ENCODE results near the gene CSNK2A2. TPM values are rescaled to one million over a fixed set of nuclear protein-coding genes. Genes with fewer than 3 reads are reported as not detected.

Gene CSNK2A2
- total and polyA plus RNA-seq, 2 of the 8 experiments (the other 6 are each of a cell fraction or from before 2014, with no cell fraction given), result 37.9 to 128 TPM

DNA sequence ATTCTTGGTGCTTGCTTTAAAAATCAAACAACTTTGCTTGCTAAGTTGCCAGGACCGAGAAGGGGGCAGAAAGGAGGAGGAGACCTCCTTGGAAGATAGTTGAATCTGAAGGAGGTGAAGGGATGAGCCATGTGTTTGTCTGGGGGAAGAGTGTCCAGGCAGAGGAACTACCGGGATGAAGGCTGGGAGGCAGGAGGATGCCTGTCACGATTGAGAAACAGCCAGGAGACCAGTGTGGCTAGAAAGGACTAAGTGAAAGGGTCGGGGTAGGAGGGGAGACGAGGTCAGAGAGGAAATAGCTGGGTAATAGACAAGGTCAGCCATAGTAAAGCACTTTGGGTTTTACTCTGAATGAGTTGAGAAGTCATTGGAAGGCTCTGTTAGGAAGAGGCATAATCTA lies 38.9 kb upstream of the CSNK2A2 start:
- no peak overlapping the region for H3K56ac ChIP-seq (replicated peaks; ENCODE audit: insufficient read length, low read depth, low read length)
- no peak overlapping the region for H2AK5ac ChIP-seq (ENCODE audit: low read depth, low read length)
- H2AFZ ChIP-seq (ENCODE audit: low read length), result peak overlapping the region; percentile 91
- H3K9me3 ChIP-seq (ENCODE audit: insufficient read depth in 2 of 2, low read depth in 1 of 2, low read length in 1 of 2), result no peaks in the 10 kb centered on the region
- no peaks in the 10 kb centered on the region for H3K79me2 ChIP-seq (ENCODE audit: control insufficient read depth in 1 of 2, insufficient read depth in 2 of 2, low read length in 2 of 2)
- H3K27ac ChIP-seq (ENCODE audit: low read depth, low read length), result peak overlapping the region; percentile 10; the same call in 1 of the 2 replicates
- peaks cover 11% of the 10 kb centered on the region for H3K23me2 ChIP-seq (ENCODE audit: low read depth, low read length)
- TF ChIP-seq CBX5 (IDR thresholded peaks at IDR 0.05; ENCODE audit: low read depth, low read length) (no peak), TAF1 (IDR thresholded peaks at IDR 0.05; ENCODE audit: low read depth, low read length) (no peak), NANOG (IDR thresholded peaks at IDR 0.05; ENCODE audit: insufficient read depth, low read depth, low read length, poor library complexity, severe bottlenecking) (no peak), KDM1A (IDR thresholded peaks at IDR 0.05; ENCODE audit: borderline replicate concordance, low read length) (no peak), SUZ12 (IDR thresholded peaks at IDR 0.05; ENCODE audit: low read length) (no peak), EP300 (IDR thresholded peaks at IDR 0.05; ENCODE audit: borderline replicate concordance in 1 of 2, low read depth in 2 of 2, low read length in 2 of 2) (no peak), POLR2A (IDR thresholded peaks at IDR 0.05; ENCODE audit: control extremely low read depth in 1 of 2, low read depth in 2 of 2, low read length in 2 of 2) (peak in 1 of 2 experiments; percentile 3; a peak in 1 of 3 replicates)
- TF ChIP-seq, protein P1, sequence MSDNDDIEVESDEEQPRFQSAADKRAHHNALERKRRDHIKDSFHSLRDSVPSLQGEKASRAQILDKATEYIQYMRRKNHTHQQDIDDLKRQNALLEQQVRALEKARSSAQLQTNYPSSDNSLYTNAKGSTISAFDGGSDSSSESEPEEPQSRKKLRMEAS (IDR thresholded peaks at IDR 0.05), result no peak
- no peak overlapping the region for H4K8ac ChIP-seq (ENCODE audit: extremely low read depth, insufficient read depth, low read length)
- H2BK120ac ChIP-seq (replicated peaks; ENCODE audit: low read depth, low read length), result no peak overlapping the region
- DNase-seq (ENCODE audit: low read depth in 1 of 2, low spot score in 2 of 2), result peak in 1 of 2 experiments; percentile 56
- peak overlapping the region in 1 of 4 experiments; percentile 50; a peak in 1 of 7 replicates for H3K9ac ChIP-seq (replicated peaks in 1 of 4; ENCODE audit: extremely low read depth in 1 of 4, low read depth in 3 of 4, low read length in 3 of 4)
- no peak overlapping the region for H3K14ac ChIP-seq (ENCODE audit: insufficient read length)
- peak overlapping the region; percentile 74 to 83 (median 78) for H3K4me3 ChIP-seq (ENCODE audit: extremely low read depth in 1 of 4, insufficient read depth in 2 of 4, low read depth in 3 of 4, low read length in 4 of 4)
- H4K5ac ChIP-seq (ENCODE audit: insufficient read length, low read depth, low read length), result no peak overlapping the region
- H3K36me3 ChIP-seq (ENCODE audit: control insufficient read depth in 2 of 4, insufficient read depth in 4 of 4, low read length in 3 of 4), result no peaks in the 10 kb centered on the region
- H3K4me1 ChIP-seq (replicated peaks in 1 of 4; ENCODE audit: control insufficient read depth in 3 of 4, insufficient read depth in 4 of 4, low read length in 3 of 4), result peaks cover 0 to 6% (median 3%) of the 10 kb centered on the region in 4 experiments; a peak in 4 of 7 replicates
- H2BK20ac ChIP-seq (ENCODE audit: low read length), result no peak overlapping the region
- H3K4ac ChIP-seq (replicated peaks; ENCODE audit: insufficient read length, low read depth, low read length), result no peak overlapping the region
- H3K27me3 ChIP-seq (replicated peaks in 1 of 4; ENCODE audit: control insufficient read depth in 3 of 4, extremely low read depth in 1 of 4, insufficient read depth in 3 of 4, low read length in 3 of 4), result no peaks in the 10 kb centered on the region
- FAIRE-seq, result no peak
- peak overlapping the region; percentile 36; the same call in 1 of the 2 replicates for H2BK5ac ChIP-seq (ENCODE audit: low read depth, low read length)
- no peaks in the 10 kb centered on the region for H4K20me1 ChIP-seq (replicated peaks in 1 of 2; ENCODE audit: control insufficient read depth in 1 of 2, insufficient read depth in 2 of 2, low read length in 2 of 2)
- 0 out of 2 replicates have a peak overlapping the region, but pooled peaks have one; percentile 88 for H2BK15ac ChIP-seq (ENCODE audit: low read length)
- H3K23ac ChIP-seq (ENCODE audit: insufficient read length), result no peak overlapping the region
- ChIA-PET CTCF (ENCODE audit: partially characterized antibody) (no interaction called here), POLR2A (ENCODE audit: partially characterized antibody) (interaction anchor here (1.3 to 1.4 kb wide), 2 partner anchors 12 to 13 kb away, joined by 3 to 4 read pairs; a partner anchor contains a TSS)
- WGBS, 2 experiments (ENCODE audit: extremely low coverage in 1 of 2, insufficient coverage in 1 of 2, insufficient read length in 1 of 2, insufficient replicate concordance in 2 of 2, low coverage in 1 of 2, low lambda C conversion rate in 2 of 2, missing lambda C conversion rate in 1 of 2), result 17% methylated on average over 5 of the region's 5 CpGs; no CpG with 5 or more reads in 1 of the 2 experiments
- peak overlapping the region; percentile 12; the same call in 1 of the 2 replicates for H2BK12ac ChIP-seq (ENCODE audit: low read depth, low read length)
- no peak overlapping the region for H4K91ac ChIP-seq (replicated peaks; ENCODE audit: insufficient read length, low read length)
- no peaks in the 10 kb centered on the region for H3K79me1 ChIP-seq (ENCODE audit: low read depth, low read length)
- peak overlapping the region; percentile 12; the same call in 1 of the 2 replicates for H3K18ac ChIP-seq (ENCODE audit: extremely low read depth, low read length)
- peak overlapping the region; percentile 80 to 98 for H3K4me2 ChIP-seq (ENCODE audit: insufficient read depth in 1 of 2, low read depth in 2 of 2, low read length in 2 of 2)

Data from H1 (cell line).